ENCODE measurements around the gene MMAB.

DNA sequence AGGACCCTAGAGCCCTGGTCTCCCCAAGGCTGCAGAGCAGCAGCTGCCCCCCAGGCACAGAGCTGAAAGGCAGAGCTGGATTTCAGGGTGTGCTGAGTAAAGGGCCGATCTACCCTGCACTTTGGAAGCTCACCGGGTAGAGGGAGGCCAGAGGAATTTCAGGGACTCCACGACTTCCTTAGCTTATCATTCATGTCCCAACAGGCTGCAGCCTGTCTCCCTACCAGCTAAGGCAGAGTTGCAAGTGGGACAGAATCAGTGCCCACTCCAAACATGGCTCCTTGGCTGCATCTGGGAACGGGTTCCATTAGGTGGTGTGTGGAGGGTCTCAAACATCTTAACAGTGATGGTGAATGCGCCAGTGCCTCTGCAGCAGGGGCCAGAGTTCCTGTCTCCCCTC, 27.5 kb downstream of the MMAB start:
- TF ChIP-seq, protein P1, sequence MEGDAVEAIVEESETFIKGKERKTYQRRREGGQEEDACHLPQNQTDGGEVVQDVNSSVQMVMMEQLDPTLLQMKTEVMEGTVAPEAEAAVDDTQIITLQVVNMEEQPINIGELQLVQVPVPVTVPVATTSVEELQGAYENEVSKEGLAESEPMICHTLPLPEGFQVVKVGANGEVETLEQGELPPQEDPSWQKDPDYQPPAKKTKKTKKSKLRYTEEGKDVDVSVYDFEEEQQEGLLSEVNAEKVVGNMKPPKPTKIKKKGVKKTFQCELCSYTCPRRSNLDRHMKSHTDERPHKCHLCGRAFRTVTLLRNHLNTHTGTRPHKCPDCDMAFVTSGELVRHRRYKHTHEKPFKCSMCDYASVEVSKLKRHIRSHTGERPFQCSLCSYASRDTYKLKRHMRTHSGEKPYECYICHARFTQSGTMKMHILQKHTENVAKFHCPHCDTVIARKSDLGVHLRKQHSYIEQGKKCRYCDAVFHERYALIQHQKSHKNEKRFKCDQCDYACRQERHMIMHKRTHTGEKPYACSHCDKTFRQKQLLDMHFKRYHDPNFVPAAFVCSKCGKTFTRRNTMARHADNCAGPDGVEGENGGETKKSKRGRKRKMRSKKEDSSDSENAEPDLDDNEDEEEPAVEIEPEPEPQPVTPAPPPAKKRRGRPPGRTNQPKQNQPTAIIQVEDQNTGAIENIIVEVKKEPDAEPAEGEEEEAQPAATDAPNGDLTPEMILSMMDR (IDR thresholded peaks at IDR 0.05; ENCODE audit: extremely low read depth in 1 of 2, insufficient read depth in 1 of 2, low read depth in 1 of 2, low read length in 2 of 2), result no peak
- no peak for TF ChIP-seq POLR2A (IDR thresholded peaks at IDR 0.05; ENCODE audit: low read depth, low read length)
- no peak for TF ChIP-seq EZH2 (IDR thresholded peaks at IDR 0.05; ENCODE audit: borderline replicate concordance, low read depth, low read length, severe bottlenecking)
- TF ChIP-seq JUN (IDR thresholded peaks at IDR 0.05; ENCODE audit: borderline replicate concordance, insufficient read depth, insufficient read length, low read depth), result no peak
- no peak for TF ChIP-seq POLR2AphosphoS5 (IDR thresholded peaks at IDR 0.05; ENCODE audit: insufficient read depth, low read depth, low read length)
- TF ChIP-seq, protein P2, sequence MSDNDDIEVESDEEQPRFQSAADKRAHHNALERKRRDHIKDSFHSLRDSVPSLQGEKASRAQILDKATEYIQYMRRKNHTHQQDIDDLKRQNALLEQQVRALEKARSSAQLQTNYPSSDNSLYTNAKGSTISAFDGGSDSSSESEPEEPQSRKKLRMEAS (IDR thresholded peaks at IDR 0.05; ENCODE audit: insufficient read depth, insufficient read length), result no peak

All from endothelial cell of umbilical vein (primary cell).